BJ (cell line): ENCODE results near the gene GGT7. TPM values are rescaled to one million over a fixed set of nuclear protein-coding genes. Genes with fewer than 3 reads are reported as not detected.
"Not testable (repeated sequence)": the region's sequence is repeated elsewhere in the genome, so short reads cannot be mapped to it uniquely, and the experiment has no call there.

Experiments used
- CTCF ChIA-PET: fragments of 350-600 bp; formaldehyde crosslinking; extraction: SDS; loops from one replicate; lab custom pipeline; 2021; ENCODE audit warnings: antibody characterized with exemption, inconsistent platforms; lab: Yijun Ruan, JAX
- POLR2A ChIA-PET: fragments of 300-600 bp; sonication (Branson Sonifier 250); formaldehyde crosslinking; extraction: SDS; loops from one replicate; lab custom pipeline; 2021; ENCODE audit warnings: antibody characterized with exemption; lab: Charles Lee
- DNase-seq: peaks from one replicate; pipeline ENCODE4 v3.0.0-alpha.2; 2011; ENCODE audit warnings: low read depth
- H3K27me3 ChIP-seq: 2 replicates; pipeline ENCODE4 v1.6.0; 2011; ENCODE audit warnings: low read length; ENCODE audit not compliant: control insufficient read depth, insufficient read depth
- H3K36me3 ChIP-seq: 2 replicates; pipeline ENCODE4 v1.5.1; 2011; ENCODE audit warnings: low read length; ENCODE audit not compliant: control insufficient read depth, insufficient read depth
- H3K4me3 ChIP-seq: 2 replicates; pipeline ENCODE4 v1.5.1; 2011; ENCODE audit warnings: low read depth, mild to moderate bottlenecking, control low read depth, low read length
- polyA plus RNA-seq: library from polyadenylated mRNA; depleted of rRNA; stranded (reverse); fragments of >200 nt; gene quantifications from 2 replicates; pipeline ENCODE4 v1.2.3, GENCODE V29; 2011
- TF ChIP-seq, protein P1 (sequence below): IDR thresholded peaks from 2 replicates; pipeline ENCODE4 v1.5.1; 2011; ENCODE audit warnings: low read depth, mild to moderate bottlenecking, control low read depth, inconsistent platforms, low read length, moderate library complexity; ENCODE audit not compliant: insufficient read depth

Gene GGT7
- polyA plus RNA-seq, 1 experiment: 28.6 TPM

DNA sequence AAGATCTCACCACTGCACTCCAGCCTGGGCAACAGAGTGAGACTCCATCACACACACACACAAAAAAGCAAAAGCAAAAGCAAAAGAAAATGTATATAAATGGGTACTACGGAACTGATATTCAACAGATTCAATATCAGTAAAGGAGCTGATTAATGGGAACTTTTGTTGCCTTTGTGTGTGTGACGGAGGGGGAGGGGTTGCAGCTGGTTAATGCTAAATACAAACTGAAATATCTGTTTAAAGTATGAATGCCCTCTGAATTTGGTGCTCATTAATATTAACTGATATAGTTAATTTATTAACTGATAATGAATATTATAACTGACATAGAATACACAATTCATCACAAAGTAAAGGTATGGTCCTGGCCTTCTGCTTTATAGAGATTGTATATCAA is 55.6 kb downstream of the GGT7 start:
- ChIA-PET CTCF (interaction anchor here (0.6 to 1.2 kb wide), 3 partner anchors 14 to 504 kb away, joined by 3 read pairs; no protein-coding TSS in a partner anchor), POLR2A (no interaction called here)
- Histone ChIP-seq H3K4me3 (no peak overlapping the region), H3K27me3 (no peaks in the 10 kb centered on the region), H3K36me3 (no peaks in the 10 kb centered on the region)
- TF ChIP-seq, protein P1, sequence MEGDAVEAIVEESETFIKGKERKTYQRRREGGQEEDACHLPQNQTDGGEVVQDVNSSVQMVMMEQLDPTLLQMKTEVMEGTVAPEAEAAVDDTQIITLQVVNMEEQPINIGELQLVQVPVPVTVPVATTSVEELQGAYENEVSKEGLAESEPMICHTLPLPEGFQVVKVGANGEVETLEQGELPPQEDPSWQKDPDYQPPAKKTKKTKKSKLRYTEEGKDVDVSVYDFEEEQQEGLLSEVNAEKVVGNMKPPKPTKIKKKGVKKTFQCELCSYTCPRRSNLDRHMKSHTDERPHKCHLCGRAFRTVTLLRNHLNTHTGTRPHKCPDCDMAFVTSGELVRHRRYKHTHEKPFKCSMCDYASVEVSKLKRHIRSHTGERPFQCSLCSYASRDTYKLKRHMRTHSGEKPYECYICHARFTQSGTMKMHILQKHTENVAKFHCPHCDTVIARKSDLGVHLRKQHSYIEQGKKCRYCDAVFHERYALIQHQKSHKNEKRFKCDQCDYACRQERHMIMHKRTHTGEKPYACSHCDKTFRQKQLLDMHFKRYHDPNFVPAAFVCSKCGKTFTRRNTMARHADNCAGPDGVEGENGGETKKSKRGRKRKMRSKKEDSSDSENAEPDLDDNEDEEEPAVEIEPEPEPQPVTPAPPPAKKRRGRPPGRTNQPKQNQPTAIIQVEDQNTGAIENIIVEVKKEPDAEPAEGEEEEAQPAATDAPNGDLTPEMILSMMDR: no peak
- DNase-seq: no peak

DNA sequence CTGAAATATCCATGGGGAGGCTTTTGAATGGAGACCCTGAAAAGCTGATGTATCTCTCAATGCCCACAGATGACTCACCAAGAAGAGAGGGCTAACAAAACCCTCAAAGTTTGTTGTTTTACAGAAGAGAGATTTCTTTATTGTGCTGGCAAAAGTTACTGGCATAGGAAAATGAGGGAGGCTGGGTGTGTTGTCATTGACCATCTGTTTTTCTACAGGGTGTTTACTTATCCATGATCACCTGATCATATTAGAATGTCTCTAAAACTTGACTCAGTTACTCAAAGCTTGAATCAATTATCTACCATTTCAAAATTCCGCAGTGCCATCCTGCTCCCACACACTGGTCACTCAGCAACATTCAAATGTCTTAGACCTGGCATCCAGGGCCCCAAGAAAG is 57.0 kb downstream of the GGT7 start:
- no peak overlapping the region for H3K4me3 ChIP-seq
- CTCF ChIA-PET: no interaction called here
- TF ChIP-seq, protein P1: no peak

GRCh38 chr20:34808583-34808982 is 64.1 kb downstream of the GGT7 start:
- Histone ChIP-seq H3K36me3 (no peaks in the 10 kb centered on the region), H3K27me3 (no peaks in the 10 kb centered on the region), H3K4me3 (no peak overlapping the region)
- DNase-seq: no peak
- POLR2A ChIA-PET: no interaction called here
- CTCF ChIA-PET: no interaction called here
- TF ChIP-seq, protein P1: no peak

More for the DNA sequence above, 57.0 kb downstream of the GGT7 start:
- POLR2A ChIA-PET: no interaction called here
- no peaks in the 10 kb centered on the region for H3K27me3 ChIP-seq
- DNase-seq: no peak
- no peaks in the 10 kb centered on the region for H3K36me3 ChIP-seq

- POLR2A ChIA-PET, H3K36me3 ChIP-seq, H3K27me3 ChIP-seq, H3K4me3 ChIP-seq, CTCF ChIA-PET, DNase-seq: not testable (repeated sequence)
These were observed 64.7 kb downstream of the GGT7 start for GRCh38 chr20:34807944-34808465.

DNA sequence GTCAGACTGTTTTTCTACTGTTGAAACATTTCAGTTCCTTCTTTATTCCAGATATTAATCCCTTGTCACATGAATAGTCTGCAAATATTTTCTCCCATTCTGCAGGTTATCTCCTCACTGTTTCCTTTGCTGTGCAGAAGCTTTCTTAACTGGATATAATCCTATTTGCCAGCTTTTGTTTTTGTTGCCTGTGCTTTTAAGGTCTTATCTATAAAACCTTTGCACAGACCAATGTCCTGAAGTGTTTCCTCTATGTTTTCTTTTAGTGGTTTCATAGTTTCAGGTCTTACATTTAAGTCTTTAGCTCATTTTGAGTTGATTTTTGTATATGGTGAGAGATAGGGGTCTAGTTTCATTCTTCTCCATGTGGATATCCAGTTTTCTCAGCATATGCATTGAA is 66.4 kb downstream of the GGT7 start:
- Histone ChIP-seq H3K36me3 (no peaks in the 10 kb centered on the region), H3K27me3 (no peaks in the 10 kb centered on the region), H3K4me3 (no peak overlapping the region)
- no peak for DNase-seq
- ChIA-PET POLR2A (no interaction called here), CTCF (interaction anchor here (0.8 to 1.3 kb wide), 2 partner anchors 14 to 31 kb away, joined by 3 read pairs; no protein-coding TSS in a partner anchor)
- TF ChIP-seq, protein P1: no peak

- TF ChIP-seq, protein P1: no peak
- ChIA-PET CTCF (interaction anchor here (1.1 kb wide), 1 partner anchor 15 kb away, joined by 4 read pairs; no protein-coding TSS in a partner anchor), POLR2A (no interaction called here)
- Histone ChIP-seq H3K36me3 (no peaks in the 10 kb centered on the region), H3K27me3 (no peaks in the 10 kb centered on the region), H3K4me3 (no peak overlapping the region)
- DNase-seq: no peak
These were observed 73.8 kb downstream of the GGT7 start for GRCh38 chr20:34798871-34799270.
